CD14-positive monocyte (primary cell): ENCODE measurements around the gene CKAP4. TPM values are rescaled to one million over a fixed set of nuclear protein-coding genes. Genes with fewer than 3 reads are reported as not detected.

ENCODE experiments used
- DNase-seq, 3 donors: peaks; one replicate each; pipeline ENCODE4 v3.0.0-alpha.2; 2011 to 2022
- H2AFZ ChIP-seq: 2 replicates; pipeline ENCODE4 v1.6.0; 2012; ENCODE audit warnings: mild to moderate bottlenecking, low read depth, low read length, inconsistent platforms; ENCODE audit not compliant: insufficient read depth, poor library complexity, severe bottlenecking
- H3K27ac ChIP-seq, 2 donors: 1 replicate in 1 of 2; 2 replicates in 1 of 2; pipeline ENCODE4 v1.5.1; 2012 to 2013; ENCODE audit warnings: low read length in 2 of 2, control low read depth in 1 of 2, inconsistent platforms in 1 of 2, low read depth in 1 of 2, mild to moderate bottlenecking in 1 of 2
- H3K27me3 ChIP-seq, 2 donors: one replicate each; pipeline versions ENCODE4 v1.6.0 to v1.6.1; 2011 to 2013; ENCODE audit warnings: low read length in 2 of 2; ENCODE audit not compliant: control insufficient read depth in 2 of 2, insufficient read depth in 2 of 2
- H3K36me3 ChIP-seq, 2 donors: replicated peaks in 1 of 2; 1 replicate in 1 of 2; 2 replicates in 1 of 2; pipeline versions ENCODE4 v1.5.1 to v1.6.1; 2012 to 2013; ENCODE audit warnings: low read length in 2 of 2, control low read depth in 1 of 2, inconsistent platforms in 1 of 2, mild to moderate bottlenecking in 1 of 2; ENCODE audit not compliant: insufficient read depth in 2 of 2, control insufficient read depth in 1 of 2
- H3K4me1 ChIP-seq, 2 donors: 1 replicate in 1 of 2; 2 replicates in 1 of 2; pipeline versions ENCODE4 v1.5.1 to v1.6.1; 2012 to 2013; ENCODE audit warnings: low read length in 2 of 2, control low read depth in 1 of 2, inconsistent platforms in 1 of 2, mild to moderate bottlenecking in 1 of 2, moderate library complexity in 1 of 2; ENCODE audit not compliant: insufficient read depth in 2 of 2, control insufficient read depth in 1 of 2
- H3K4me2 ChIP-seq: replicated peaks from 2 replicates; pipeline ENCODE3; 2012; ENCODE audit warnings: low read length, moderate library complexity, mild to moderate bottlenecking; ENCODE audit not compliant: poor library complexity, severe bottlenecking; ENCODE audit errors: extremely low read depth
- H3K4me3 ChIP-seq, 3 experiments: fragments of 200-600 bp in 1 of 3; sonication (generic) in 1 of 3; replicated peaks in 1 of 3; 1 replicate in 2 of 3; 2 replicates in 1 of 3; pipeline ENCODE4 v1.5.1; 2011 to 2013; ENCODE audit warnings: low read length in 3 of 3, mild to moderate bottlenecking in 3 of 3, control low read depth in 2 of 3, low read depth in 2 of 3, inconsistent platforms in 1 of 3, moderate library complexity in 1 of 3
- H3K79me2 ChIP-seq: 2 replicates; pipeline ENCODE4 v1.6.0; 2012; ENCODE audit warnings: mild to moderate bottlenecking, control low read depth, inconsistent platforms, low read length, moderate library complexity; ENCODE audit not compliant: insufficient read depth
- H3K9ac ChIP-seq: 2 replicates; pipeline ENCODE4 v1.6.0; 2017; ENCODE audit warnings: low read length, mild to moderate bottlenecking; ENCODE audit not compliant: insufficient read depth, poor library complexity, severe bottlenecking
- H3K9me3 ChIP-seq, 2 donors: replicated peaks in 1 of 2; 1 replicate in 1 of 2; 2 replicates in 1 of 2; pipeline versions ENCODE4 v1.5.1 to v1.6.1; 2012 to 2013; ENCODE audit warnings: low read length in 2 of 2, control low read depth in 1 of 2; ENCODE audit not compliant: control insufficient read depth in 1 of 2, insufficient read depth in 1 of 2
- H4K20me1 ChIP-seq: 2 replicates; pipeline ENCODE4 v1.6.0; 2012; ENCODE audit warnings: mild to moderate bottlenecking, low read length, control low read depth, moderate library complexity; ENCODE audit not compliant: insufficient read depth
- H3K27ac Mint-ChIP-seq, 7 donors: one replicate each; pipeline ENCODE4 v1.8.0; 2020; ENCODE audit warnings: mild to moderate bottlenecking in 7 of 7, mixed read lengths in 7 of 7, moderate library complexity in 6 of 7, inconsistent platforms in 2 of 7
- H3K27me3 Mint-ChIP-seq, 3 donors: one replicate each; pipeline ENCODE4 v1.8.0; 2021 to 2022; ENCODE audit warnings: low read depth in 3 of 3, mild to moderate bottlenecking in 3 of 3, mixed read lengths in 3 of 3, moderate library complexity in 3 of 3, inconsistent platforms in 1 of 3
- H3K36me3 Mint-ChIP-seq, 2 donors: one replicate each; pipeline ENCODE4 v1.8.0; 2020; ENCODE audit warnings: mixed read lengths in 2 of 2, inconsistent platforms in 1 of 2, mild to moderate bottlenecking in 1 of 2
- H3K4me1 Mint-ChIP-seq: one replicate; pipeline ENCODE4 v1.8.0; 2020; ENCODE audit warnings: mild to moderate bottlenecking, mixed read lengths
- H3K4me3 Mint-ChIP-seq, 2 donors: one replicate each; pipeline ENCODE4 v1.8.0; 2020; ENCODE audit warnings: mild to moderate bottlenecking in 2 of 2, mixed read lengths in 2 of 2, moderate library complexity in 1 of 2
- H3K9me3 Mint-ChIP-seq, 7 donors: one replicate each; pipeline ENCODE4 v1.8.0; 2020 to 2022; ENCODE audit warnings: mixed read lengths in 7 of 7, mild to moderate bottlenecking in 6 of 7, moderate library complexity in 6 of 7, inconsistent platforms in 2 of 7
- CTCF ChIP-seq: fragments of 200-600 bp; IDR thresholded peaks from one replicate; pipeline ENCODE4 v1.8.0; 2022; ENCODE audit warnings: antibody characterized with exemption, mild to moderate bottlenecking
- WGBS: methylation state at CpG from one replicate; pipeline ENCODE4 v1.1.5; 2013; ENCODE audit warnings: missing lambda C conversion rate; ENCODE audit not compliant: insufficient coverage; 5-methylcytosine and 5-hydroxymethylcytosine counted together
- intact Hi-C, 2 donors: fragments of 100-400 bp; cut with micrococcal nuclease; formaldehyde crosslinking; loops; one replicate each; pipeline versions ENCODE4 v1.15.0 to v1.15.1; 2023
- polyA plus RNA-seq, 3 donors: library from polyadenylated mRNA; depleted of rRNA in 1 of 3; unstranded in 2 of 3; stranded (reverse) in 1 of 3; fragments of 300-500 nt in 2 of 3; fragments of >200 nt in 1 of 3; fragmentation: Illumina TruSeq in 2 of 3; gene quantifications; 1 replicate in 2 of 3; 2 replicates in 1 of 3; pipeline ENCODE4 v1.2.3, GENCODE V29; 2012 to 2021

CKAP4 gene
- polyA plus RNA-seq, 3 donors = 46.9 to 59.4 (median 55.9) TPM

- no peaks in the 10 kb centered on the region for H3K9me3 Mint-ChIP-seq
- no peaks in the 10 kb centered on the region for H3K27me3 Mint-ChIP-seq
- no peak for TF ChIP-seq CTCF
- no peaks in the 10 kb centered on the region for H3K27me3 ChIP-seq
- no peak overlapping the region for H2AFZ ChIP-seq
- no peak overlapping the region for H3K9ac ChIP-seq
- 96% methylated on average over 3 of the region's 6 CpGs for WGBS
- H3K27ac ChIP-seq = peak overlapping the region; percentile 3 to 37
- no peak overlapping the region for H3K4me3 ChIP-seq
- H4K20me1 ChIP-seq = no peaks in the 10 kb centered on the region
- H3K9me3 ChIP-seq = no peaks in the 10 kb centered on the region
- peaks cover 10% of the 10 kb centered on the region for H3K79me2 ChIP-seq
- peak overlapping the region; percentile 37 to 78 (median 75) for H3K27ac Mint-ChIP-seq
- no peak for DNase-seq
- peaks cover 41% of the 10 kb centered on the region for H3K4me1 Mint-ChIP-seq
- peaks cover 0 to 4% of the 10 kb centered on the region in 2 donors for H3K36me3 Mint-ChIP-seq
- H3K4me3 Mint-ChIP-seq = peak overlapping the region in 1 of 2 donors; percentile 59
- peaks cover 41 to 47% of the 10 kb centered on the region in 2 donors for H3K4me1 ChIP-seq
- H3K4me2 ChIP-seq = peak overlapping the region; percentile 2
- intact Hi-C loops = no loop called here
- no peaks in the 10 kb centered on the region for H3K36me3 ChIP-seq
Observed at GRCh38 chr12:106251631-106252455, 4.0 kb upstream of the CKAP4 start.

GRCh38 chr12:106249411-106250135 lies 1.8 kb upstream of the CKAP4 start:
- Histone ChIP-seq H2AFZ (no peak overlapping the region), H3K4me1 (peaks cover 62 to 68% of the 10 kb centered on the region in 2 donors), H3K36me3 (peaks cover 0 to 6% of the 10 kb centered on the region in 2 donors), H3K9ac (peak overlapping the region; percentile 26), H3K27me3 (no peaks in the 10 kb centered on the region), H4K20me1 (peaks cover 15% of the 10 kb centered on the region), H3K4me3 (peak overlapping the region in 2 of 3 experiments; percentile 11 to 90), H3K9me3 (no peaks in the 10 kb centered on the region), H3K4me2 (peak overlapping the region; percentile 98), H3K79me2 (peaks cover 31% of the 10 kb centered on the region), H3K27ac (peak overlapping the region; percentile 99)
- H3K9me3 Mint-ChIP-seq = peaks cover 0 to 4% (median 0%) of the 10 kb centered on the region in 7 donors
- TF ChIP-seq CTCF = no peak
- H3K36me3 Mint-ChIP-seq = peaks cover 10 to 12% of the 10 kb centered on the region in 2 donors
- H3K4me1 Mint-ChIP-seq = peaks cover 59% of the 10 kb centered on the region
- 82% methylated on average over 1 of the region's 5 CpGs for WGBS
- no peaks in the 10 kb centered on the region for H3K27me3 Mint-ChIP-seq
- DNase-seq = no peak
- peak overlapping the region; percentile 96 to 99 (median 98) for H3K27ac Mint-ChIP-seq
- H3K4me3 Mint-ChIP-seq = peak overlapping the region; percentile 61 to 76
- intact Hi-C loops = loop anchor here (5.0 kb wide), 4 partner anchors 33 to 108 kb away; partner anchors contain the start of genes TCP11L2 (in 2 of the 2) and POLR3B (in 1 of the 2)
